ENCODE measurements around the gene DDX17.
A peak's percentile ranks its signal among the peaks of the same experiment; 100 is the strongest.

The DDX17 gene

DNA sequence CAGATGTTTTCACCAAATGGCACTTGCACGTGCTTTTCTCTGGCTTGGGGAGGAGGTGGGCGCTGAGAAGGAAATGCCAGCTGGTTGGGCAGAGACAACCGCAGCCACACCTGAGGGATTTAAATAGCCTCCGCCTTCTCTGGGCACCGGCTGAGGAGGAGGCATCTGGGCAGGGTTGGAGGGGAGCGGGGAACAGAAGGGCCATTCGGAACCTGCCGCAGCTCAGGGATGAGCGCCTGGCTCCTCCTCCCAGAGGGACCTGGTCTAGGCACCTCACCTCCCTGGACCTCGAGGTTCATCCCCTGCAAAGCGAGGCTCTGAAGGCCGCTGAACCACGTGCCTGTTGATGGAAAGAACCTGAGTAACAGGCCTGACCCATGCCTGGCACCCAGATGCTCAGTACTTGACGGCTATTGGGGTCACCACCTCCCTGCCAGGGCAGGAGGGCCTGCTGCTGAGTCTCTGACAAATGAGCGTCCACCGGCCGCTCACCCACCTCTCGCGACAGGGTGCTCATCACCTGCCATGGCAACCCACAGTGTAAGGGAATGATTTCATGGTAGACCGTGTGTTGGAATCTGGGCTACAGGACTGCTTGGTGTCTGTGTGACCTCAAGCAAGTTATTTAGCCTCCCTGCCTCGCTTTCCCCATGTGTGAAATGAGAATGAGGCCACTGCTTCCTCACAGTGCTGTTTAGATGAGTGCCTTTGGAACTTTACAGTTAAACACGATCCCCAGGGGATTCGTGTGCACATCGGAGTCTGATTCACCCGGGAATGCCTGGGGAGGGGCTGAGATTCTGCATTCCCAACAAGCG, 40.2 kb downstream of the DDX17 start:
- no peak for DNase-seq (ENCODE audit: low spot score)

DNA sequence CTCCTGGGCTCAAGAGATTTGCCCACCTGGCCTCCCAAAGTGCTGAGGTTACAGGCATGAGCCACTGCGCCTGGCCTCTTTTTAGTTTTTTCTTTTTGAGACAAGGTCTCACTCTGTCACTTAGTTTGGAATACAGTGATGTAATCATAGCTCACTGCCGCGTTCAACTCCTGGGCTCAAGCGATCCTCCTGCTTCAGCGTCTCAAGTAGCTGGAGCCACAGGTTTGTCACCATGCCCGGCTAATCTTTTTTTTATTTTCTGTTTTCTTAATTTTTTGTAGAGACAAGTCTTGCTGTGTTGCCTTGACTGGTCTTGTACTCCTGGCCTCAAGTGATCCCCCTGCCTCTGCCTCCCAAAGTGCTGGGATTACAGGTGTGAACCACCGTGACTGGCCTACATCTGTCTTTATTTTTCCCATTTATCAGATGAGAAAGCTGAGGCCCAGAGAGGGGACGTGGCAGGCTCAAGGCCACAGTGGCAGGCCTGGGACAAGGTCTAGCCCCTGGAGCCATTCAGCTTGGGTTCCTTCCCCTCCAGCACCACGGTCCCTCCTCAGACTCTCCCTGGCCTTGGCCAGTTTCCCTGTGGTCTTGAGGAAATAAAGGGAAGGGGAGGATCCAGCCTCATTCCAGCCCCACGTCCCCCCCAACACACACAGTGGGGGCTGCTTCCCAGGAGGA, 41.0 kb downstream of the DDX17 start:
- no peak for DNase-seq (ENCODE audit: low spot score)

DNA sequence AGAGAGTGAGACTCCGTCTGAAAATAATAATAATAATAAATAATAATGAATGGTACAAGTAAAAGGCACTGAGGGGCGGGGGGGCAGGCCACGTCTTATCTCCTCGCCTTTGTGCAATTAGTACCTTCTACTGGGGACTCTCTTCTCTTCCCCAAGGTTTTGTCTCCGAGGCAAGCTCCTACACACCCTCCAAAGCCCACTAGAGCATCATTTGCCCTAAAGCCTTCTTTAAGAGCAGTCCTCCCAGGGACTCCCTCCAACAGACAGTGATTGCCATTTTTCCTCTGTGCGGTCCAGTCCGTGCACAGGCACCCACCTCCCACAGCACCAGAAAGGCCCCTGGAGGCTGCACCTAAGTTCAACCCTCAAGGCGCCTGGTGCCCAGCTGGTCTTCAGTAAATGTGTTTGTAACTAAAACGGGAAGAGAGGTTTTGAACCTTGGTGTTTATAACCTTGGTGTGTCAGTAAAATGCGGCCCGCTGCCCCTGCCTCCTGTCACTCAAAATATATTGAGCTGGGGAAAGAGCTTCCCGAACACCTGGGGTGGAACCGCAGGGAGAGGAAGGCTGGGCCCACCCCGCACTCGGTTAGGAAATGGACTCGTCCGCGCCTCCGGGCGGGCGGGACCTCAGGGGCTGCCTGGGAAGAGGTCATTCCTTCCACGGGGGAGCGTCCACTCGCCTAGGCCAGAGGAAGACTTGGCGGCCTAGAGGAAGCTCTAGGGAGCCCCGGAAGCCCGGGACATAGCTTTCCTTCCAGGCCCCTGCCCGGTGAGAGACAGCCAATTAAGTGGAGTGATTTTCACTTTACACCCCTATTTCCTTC, 42.9 kb downstream of the DDX17 start:
- DNase-seq (ENCODE audit: low spot score): no peak

DNA sequence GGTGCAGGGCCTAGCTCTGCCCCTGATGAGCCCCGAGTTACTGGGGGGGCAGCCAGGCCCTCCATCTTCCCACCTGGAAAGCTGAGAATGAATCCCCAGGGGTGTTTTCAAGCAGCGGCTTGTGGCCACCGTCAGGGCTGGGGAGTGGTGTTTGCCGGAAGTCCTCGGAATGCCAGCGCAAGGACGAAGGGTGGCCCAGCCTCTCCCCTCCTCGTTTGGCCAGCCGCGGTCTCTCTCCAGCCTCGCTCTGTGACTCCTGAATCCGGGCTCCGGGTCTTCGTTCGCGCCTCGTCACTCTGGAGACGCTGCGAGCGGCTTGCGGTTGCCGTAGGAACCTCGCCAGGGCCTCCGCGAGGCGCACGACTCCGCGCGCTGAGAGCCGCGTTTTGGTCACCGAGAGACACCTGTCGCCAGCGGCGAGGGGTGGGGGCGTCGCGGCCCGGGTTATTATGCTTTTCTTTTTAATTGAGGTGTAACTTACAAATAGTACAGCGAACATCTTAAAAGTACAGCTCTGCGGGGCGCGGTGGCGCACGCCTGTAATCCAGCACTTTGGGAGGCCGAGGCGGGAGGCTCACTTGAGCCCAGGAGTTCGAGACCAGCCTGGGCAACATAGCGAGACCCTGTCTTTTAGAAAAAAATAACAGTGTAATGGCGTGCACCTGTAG, 44.6 kb downstream of the DDX17 start:
- peak; percentile 81 for DNase-seq (ENCODE audit: low spot score)

DNA sequence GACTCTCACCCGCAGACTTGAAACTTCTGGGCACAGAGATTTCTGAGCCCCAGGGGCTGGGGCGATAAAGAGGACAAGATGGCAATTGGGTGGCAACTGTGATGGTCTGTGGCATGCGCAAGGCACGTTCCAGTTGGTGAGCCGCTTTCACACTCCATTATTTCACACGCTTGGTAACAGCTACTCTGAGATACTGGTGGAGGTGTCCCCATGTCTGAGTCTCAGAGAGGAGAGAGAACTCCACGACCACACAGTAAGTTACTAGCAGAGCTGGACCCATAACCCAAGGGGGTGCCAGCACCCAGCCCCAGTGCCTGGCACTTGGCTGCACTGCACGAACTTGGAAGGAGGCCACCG, 45.1 kb downstream of the DDX17 start:
- DNase-seq (ENCODE audit: low spot score): no peak

DNA sequence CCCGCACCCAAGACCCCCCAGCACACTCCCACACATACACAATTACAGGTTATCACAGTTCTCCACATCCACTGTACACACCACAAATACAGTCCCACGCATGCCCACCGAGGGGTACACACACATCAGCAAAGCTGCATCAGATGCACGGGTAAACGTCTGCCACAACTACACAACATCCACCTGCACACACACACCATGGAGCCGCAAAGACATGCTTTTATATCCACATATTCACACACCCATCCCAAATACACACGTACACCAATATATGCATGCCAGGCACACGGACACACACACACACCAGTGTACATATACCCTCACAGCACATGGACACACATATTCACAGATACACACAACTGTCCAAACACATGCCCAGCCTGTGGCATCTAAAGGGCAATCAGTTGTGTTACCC, 45.7 kb downstream of the DDX17 start:
- DNase-seq (ENCODE audit: low spot score): no peak

DNA sequence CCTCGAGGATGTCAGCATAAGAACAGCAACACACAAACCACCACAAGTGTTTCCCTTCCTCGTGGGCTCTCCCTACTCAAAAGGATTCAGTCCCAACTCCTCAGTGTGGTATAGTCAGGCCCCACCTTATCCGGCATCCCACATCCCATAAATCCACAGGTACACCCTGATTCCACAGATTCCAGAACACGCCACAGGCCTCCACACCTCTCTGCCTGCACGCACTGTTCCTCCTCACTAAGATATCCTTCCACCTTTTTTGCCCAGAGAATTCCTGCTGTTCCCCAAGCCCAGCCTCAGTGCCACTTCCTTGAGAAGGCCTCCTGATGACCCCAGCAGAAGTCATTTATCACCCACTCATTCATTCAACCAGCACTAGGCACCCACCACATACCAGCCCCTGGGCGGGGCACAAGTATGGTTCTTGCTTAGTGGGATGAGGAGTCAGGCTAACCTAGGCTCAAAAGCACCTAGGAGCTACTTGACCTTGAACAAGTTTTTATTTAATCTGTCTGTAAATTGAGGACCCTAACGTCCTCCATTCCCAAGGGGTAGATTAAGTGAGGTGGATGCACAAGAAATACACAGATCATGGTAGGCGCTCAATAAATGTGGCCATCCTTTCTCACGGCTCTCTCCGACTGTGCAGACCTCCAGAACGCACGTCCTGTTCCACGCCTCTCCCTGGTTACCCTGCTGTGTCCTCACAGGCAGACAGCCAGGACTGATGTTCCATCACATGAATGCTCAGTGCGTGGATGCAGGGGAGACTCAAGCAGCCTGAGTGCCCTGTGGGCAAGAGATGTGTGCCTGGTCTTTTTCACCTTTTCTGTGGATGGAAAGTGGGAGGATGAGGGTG, 49.0 kb downstream of the DDX17 start:
- no peak for DNase-seq (ENCODE audit: low spot score)

DNA sequence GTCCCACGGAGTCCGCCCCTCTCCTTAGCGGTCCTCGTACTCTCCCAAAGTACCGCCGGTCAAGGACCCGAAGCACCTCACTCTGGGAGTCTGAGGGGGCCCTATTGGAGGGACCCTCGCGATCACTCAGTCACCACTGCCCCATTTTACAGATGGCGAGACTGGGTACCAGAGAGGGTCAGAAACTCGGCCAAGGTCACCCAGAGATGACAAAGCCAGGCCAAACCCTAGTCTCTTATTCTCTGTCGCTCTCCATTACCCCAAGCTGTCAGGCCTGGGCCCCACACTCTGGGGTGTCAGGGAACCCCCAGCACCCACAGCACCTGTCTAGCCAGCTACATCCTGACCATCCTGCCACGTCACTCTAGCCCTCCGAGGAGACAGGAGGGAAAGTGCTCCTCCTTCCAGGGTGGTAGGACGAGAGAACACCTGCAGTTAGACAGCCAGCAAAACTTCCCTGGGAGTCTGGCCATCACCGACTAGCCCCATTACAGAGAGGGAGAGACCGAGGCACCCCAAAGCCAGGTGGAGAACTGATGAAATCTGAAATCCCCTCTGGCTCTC, 49.8 kb downstream of the DDX17 start:
- DNase-seq (ENCODE audit: low spot score): no peak

DNA sequence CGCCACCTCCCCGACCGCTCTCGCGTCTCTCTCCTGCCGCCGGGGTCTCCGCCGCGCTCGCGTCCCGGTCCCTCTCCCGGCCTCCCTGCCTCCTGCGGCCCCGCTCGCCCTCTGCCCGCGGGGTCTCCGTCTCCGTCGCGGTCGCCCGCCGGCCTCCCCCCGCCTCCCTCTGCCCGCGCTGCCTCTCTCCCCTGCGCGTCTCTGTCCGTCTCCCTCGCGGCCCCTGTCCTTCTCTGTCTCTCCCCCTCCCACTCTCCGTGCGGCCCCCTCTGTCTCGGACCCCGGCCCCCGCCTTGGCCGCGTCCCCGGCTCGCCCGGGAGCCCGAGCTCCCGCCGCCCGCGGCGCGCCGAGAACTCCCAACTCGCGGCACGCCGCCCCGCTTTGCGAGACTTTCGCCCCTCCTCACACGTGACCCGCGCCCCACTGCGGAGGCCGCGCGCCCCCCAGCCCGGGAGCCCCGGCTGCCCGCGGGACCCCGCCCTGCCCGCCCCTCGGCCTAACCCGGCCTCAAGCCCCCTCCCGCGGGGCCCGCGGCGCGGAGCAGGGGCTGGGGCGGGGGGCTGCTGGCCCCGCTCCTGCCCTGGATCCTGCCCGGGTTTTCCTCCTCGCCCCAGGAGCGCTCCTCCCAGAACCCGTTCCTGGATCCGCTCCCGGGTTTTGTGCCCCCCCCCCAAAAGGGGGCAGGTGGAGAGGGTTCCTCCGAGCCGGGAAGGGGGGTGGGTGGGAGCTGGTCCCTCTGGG, 50.4 kb downstream of the DDX17 start:
- no peak for DNase-seq (ENCODE audit: low spot score)

DNA sequence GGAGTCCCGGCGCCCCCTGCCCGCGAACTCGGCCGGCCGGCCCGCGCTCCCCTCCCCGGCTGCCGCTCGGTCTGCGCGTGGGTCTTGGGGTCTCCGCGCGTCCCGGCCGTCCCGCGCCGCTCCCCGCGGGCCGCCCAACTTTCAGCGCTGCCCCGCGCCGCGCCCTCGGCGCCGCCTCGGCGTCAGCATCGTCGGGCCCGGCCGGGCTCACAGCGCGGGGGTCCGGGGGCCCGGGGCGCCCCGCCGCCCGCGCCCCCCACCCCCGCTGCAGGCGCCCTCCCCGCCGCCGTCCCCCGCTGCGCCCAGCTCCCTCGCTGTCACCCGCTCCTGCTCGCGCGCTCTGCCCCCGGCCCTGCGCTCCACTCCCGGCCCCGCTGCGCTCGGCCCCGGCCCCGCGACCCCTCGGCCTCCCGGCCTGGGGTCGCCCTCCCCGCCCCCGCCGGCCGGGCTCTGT, 51.0 kb downstream of the DDX17 start, which contains the start of gene KCNJ4:
Gene KCNJ4, minus strand, starts transcription at position 124 of the 454 bp plus-strand sequence. CDS start 27,067 bp downstream, outside the sequence.
- DNase-seq (ENCODE audit: low spot score): no peak

DNA sequence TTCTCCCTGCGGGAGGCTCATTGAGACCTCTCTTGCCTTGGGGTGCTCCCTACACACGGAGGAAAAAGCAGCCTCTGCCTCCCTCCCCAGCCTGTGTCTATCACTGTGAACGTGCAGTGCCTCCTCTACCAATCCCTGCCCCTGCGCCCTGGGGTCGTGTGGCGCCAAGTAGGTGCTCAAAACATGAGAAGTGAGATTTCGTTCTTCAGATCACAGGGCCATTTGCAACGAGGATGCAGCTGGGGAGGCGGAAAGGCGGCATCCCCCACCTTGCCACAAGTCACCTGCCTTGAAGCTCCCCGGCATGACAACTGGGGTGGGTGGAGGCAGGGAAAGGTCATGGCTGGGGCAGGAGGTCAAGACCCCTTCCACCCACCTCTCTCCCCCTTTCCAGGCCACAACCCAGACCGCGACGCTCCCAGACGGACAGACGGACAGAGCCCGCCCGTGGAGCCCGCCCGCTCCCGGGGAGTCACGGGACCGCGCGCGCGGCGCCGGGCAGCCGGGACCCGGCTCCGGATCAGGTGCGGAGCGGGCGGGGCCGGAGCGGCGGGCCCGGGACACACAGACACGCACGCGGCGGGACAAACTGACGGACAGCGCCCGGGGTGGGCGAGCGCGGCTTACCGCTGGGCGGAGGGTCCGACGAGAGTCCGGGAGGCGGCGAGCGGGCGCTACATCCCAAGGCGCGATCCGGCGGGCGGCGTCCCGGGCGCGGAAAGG, 51.6 kb downstream of the DDX17 start:
- no peak for DNase-seq (ENCODE audit: low spot score)

DNA sequence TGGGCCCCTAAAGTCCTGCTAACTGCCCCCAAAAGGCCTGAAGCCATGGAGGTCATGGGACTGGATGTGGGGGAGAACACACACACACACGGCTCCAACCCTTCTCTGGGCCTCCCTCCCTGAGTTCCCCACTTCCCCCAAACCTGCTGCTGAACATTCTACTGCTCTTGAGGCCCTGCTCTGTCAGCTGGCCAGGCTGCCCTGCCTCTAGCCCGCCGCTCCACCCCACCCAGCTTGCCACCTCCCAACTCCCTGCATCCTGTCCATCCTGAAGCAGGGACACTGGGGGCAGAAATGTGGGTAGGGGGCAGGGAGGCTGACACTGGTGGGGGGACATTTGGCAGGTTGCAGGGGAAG, 52.1 kb downstream of the DDX17 start:
- DNase-seq (ENCODE audit: low spot score): no peak

DNA sequence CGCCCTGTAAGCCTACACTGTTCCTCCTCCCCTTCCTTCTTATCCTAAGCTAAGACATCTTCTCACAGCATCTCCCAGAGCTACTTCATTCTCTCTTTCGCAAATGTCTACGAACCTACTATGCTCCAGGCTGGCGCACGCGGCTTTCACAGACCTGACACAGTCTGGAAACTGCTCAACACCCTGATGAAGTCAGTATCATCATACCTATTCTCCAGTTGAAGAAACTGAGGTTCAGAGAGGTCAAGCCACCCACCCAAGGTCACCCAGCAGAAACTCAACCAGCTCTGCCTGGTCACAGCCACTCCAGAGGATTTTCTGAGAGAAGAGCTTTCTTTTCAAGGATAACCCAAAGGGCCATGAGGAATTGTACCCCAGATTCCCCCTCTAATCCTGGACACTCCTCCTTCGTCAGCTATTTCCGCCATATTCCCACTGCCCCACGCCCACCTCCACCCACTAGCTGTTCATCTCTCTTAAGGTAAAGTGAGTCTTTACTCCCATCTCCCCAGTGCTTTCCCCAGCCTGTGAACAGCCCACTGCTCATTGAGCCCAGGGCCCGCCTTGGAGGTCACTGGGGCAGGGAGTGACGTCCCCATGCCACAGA, 52.9 kb downstream of the DDX17 start:
- DNase-seq (ENCODE audit: low spot score): no peak

DNA sequence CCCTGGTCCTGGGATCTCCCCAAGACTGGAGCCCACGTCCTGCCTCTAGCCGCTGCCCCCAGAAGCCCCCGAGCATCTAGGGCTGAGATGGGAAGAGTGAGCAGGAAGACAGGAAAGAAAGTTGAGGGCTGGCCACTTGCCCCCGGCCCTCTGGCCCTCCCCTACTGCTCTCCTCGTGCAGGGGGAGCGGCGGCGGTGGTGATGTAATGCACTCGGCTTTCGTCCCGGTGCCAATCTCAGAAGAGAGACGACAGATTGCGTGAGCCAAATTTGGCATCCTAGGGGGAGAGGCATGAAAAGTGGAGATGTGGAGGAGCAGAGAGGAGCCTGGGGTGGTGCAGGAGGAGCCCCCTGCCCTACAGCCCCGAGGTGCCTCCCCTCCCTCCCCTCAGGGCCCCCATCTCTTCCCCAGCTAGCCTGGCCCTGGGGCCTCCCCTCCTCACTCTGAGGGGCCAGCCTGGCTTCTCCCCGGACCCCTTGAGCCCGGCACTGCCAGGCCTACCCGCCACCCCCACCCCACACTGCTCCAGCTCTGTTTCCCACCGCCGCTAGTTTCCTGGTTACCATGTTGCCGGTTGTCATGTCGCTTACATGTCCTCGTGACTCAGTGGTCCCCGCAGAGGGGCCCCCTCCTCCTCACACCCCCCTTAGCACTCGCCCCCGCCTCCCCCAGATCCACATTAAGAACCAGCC, 53.6 kb downstream of the DDX17 start:
- peak; percentile 75 for DNase-seq (ENCODE audit: low spot score)

DNA sequence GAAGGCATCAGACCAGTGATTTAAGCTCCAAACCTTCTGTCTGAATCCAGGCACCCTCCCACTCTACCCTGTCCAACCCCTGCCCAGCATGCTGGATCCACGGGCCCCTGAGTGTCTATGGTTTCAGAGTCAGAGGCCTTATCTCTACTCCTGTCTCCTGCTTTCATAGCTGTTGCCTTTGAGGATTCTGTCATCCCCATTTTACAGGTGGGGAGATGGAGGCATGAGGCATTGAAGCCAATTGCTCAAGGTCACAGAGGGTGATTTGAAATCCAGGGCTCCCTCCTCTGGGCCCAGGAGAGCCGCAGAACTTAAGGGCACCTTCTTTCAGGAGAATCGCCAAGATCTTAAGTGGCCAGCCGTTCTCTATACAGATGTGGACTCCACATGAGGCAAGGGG, 54.2 kb downstream of the DDX17 start:
- no peak for DNase-seq (ENCODE audit: low spot score)

DNA sequence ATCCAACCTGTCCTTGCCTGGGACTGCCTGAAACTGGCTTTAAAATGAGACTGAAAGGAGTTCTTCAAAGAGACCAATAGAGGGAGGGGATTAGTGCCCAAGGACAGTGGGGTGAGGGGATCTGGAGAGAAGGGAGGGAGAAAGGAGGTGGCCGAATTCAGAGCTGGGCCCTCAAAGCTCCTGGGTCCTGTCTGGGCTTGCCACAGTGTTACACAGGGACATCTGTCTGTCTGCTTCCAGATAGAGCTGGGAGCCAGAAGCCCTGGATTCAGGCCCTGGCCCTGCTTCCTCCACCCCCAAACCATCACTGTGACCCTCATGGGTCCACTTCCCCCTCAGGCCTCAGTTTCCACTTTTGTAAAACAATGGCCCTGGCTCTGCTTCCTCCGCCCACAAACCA, 54.7 kb downstream of the DDX17 start:
- DNase-seq (ENCODE audit: low spot score): no peak

DNA sequence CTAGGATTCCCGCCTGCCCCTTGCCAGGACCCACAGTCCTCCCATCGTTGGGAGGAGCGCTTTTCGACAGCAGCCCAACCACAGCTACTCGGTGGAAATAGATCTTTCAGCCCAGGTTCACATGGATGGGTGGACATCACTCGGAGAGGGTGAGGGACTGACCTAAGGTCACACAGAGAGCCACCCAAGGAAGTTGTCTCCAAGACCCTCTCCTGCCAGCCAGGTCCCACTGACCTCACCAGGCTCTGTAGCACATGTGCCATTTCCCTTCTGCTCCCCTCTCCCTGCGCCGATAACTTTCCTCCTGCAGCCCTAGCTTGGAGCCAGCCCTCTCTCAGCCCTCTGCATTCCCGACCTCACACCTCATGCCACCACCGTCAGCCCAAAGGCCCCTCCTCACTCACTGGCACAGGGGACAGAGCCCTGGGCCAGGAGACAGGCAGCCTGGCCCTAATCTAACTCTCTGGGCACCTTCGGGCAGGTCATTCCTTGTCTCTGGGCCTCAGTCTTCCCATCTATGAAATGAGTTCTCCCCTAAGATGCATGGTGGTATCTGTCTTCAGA, 55.8 kb downstream of the DDX17 start:
- DNase-seq (ENCODE audit: low spot score): no peak

DNA sequence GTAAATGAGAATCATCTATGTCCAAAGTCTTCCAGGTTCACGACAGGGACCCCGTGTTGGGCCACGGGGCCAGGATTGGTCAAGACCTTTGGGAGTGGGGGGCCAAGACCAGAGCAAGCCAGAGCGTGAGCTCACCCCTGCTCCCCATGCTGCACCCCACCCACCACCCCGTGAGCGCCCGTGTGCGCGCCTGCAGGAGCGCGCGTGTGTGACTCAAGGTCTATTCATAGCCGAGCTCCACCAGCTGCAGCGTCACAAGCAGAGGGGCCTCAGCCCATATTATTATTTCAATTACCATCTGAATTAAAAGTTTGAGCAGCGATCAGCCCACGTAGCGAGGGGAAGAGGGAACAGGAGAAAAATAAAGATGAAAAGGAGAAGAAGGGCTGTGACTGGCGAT, 56.3 kb downstream of the DDX17 start:
- DNase-seq (ENCODE audit: low spot score): no peak

Data from AG08395 (cell line).